Caco-2 (cell line): ENCODE data around the gene TTC39C. TPM values are rescaled to one million over a fixed set of nuclear protein-coding genes. Genes with fewer than 3 reads are reported as not detected.

Source experiments
- BruUV-seq: library from RNA; stranded (reverse); fragments of 400-500 nt; replicated peaks from 2 replicates; lab custom pipeline; 2021; lab: Mats Ljungman, UMichigan
- CTCF ChIA-PET: fragments of 300-600 bp; sonication (Branson Sonifier 250); formaldehyde crosslinking; loops from one replicate; lab custom pipeline; 2022; ENCODE audit warnings: antibody characterized with exemption; lab: Charles Lee
- POLR2A ChIA-PET: fragments of 300-600 bp; sonication (Branson Sonifier 250); formaldehyde crosslinking; loops from one replicate; lab custom pipeline; 2022; ENCODE audit warnings: antibody characterized with exemption; lab: Charles Lee
- DNase-seq, 2 experiments: peaks; one replicate each; pipeline versions ENCODE4 v3.0.0 to v3.0.0-alpha.2; 2020 to 2022
- H3K27me3 ChIP-seq: replicated peaks from 2 replicates; pipeline ENCODE4 v1.6.0; 2011; ENCODE audit warnings: low read length; ENCODE audit not compliant: control insufficient read depth, insufficient read depth
- H3K36me3 ChIP-seq: 2 replicates; pipeline ENCODE4 v1.5.1; 2011; ENCODE audit warnings: low read length; ENCODE audit not compliant: control insufficient read depth, insufficient read depth
- H3K4me1 ChIP-seq: fragments of 250-450 bp; sonication (Bioruptor Pico); 2 replicates; pipeline ENCODE4 v1.5.1; 2020; ENCODE audit warnings: mild to moderate bottlenecking
- H3K4me3 ChIP-seq: 2 replicates; pipeline ENCODE4 v1.5.1; 2011; ENCODE audit warnings: low read depth, mild to moderate bottlenecking, control low read depth, low read length
- H3K9me3 ChIP-seq: fragments of 250-450 bp; sonication (Bioruptor Pico); 2 replicates; pipeline ENCODE4 v1.5.1; 2020; ENCODE audit warnings: mild to moderate bottlenecking, moderate library complexity
- H3K27ac Mint-ChIP-seq: one replicate; pipeline ENCODE4 v1.8.0; 2022; ENCODE audit warnings: mixed read lengths; ENCODE audit not compliant: unreplicated experiment
- H3K27me3 Mint-ChIP-seq: one replicate; pipeline ENCODE4 v1.8.0; 2022; ENCODE audit warnings: mixed read lengths; ENCODE audit not compliant: insufficient read depth, unreplicated experiment
- H3K36me3 Mint-ChIP-seq: one replicate; pipeline ENCODE4 v1.8.0; 2022; ENCODE audit warnings: mild to moderate bottlenecking, mixed read lengths; ENCODE audit not compliant: insufficient read depth, unreplicated experiment
- H3K4me1 Mint-ChIP-seq: one replicate; pipeline ENCODE4 v1.8.0; 2022; ENCODE audit warnings: low read depth, mixed read lengths; ENCODE audit not compliant: unreplicated experiment
- H3K4me3 Mint-ChIP-seq: one replicate; pipeline ENCODE4 v1.8.0; 2022; ENCODE audit warnings: mild to moderate bottlenecking, moderate library complexity, mixed read lengths; ENCODE audit not compliant: unreplicated experiment
- H3K9me3 Mint-ChIP-seq: one replicate; pipeline ENCODE4 v1.8.0; 2022; ENCODE audit warnings: mixed read lengths; ENCODE audit not compliant: unreplicated experiment
- CTCF ChIP-seq, 2 experiments: fragments of 200-600 bp in 1 of 2; IDR thresholded peaks; 1 replicate in 1 of 2; 2 replicates in 1 of 2; pipeline versions ENCODE4 v1.5.1 to v1.8.0; 2011 to 2022; ENCODE audit warnings: antibody characterized with exemption in 1 of 2, control low read depth in 1 of 2, inconsistent platforms in 1 of 2, low read depth in 1 of 2, low read length in 1 of 2, mild to moderate bottlenecking in 1 of 2, moderate library complexity in 1 of 2; ENCODE audit not compliant: insufficient read depth in 1 of 2, severe bottlenecking in 1 of 2, unreplicated experiment in 1 of 2
- intact Hi-C: fragments of 100-400 bp; cut with micrococcal nuclease; formaldehyde crosslinking; loops from one replicate; pipeline ENCODE4 v1.10.0; 2022; ENCODE audit not compliant: unreplicated experiment
- total RNA-seq: library from RNA; stranded (reverse); gene quantifications from 2 replicates; pipeline ENCODE4 v1.2.3, GENCODE V29; 2022

The TTC39C gene
- total RNA-seq, 1 experiment from 2014 or later = 9.3 TPM

- intact Hi-C loops = no loop called here
- H3K27me3 ChIP-seq = no peaks in the 10 kb centered on the region
- Mint-ChIP-seq H3K9me3 (no peaks in the 10 kb centered on the region), H3K36me3 (peaks cover 4% of the 10 kb centered on the region), H3K27ac (no peak overlapping the region), H3K27me3 (no peaks in the 10 kb centered on the region), H3K4me3 (no peak overlapping the region), H3K4me1 (no peaks in the 10 kb centered on the region)
- H3K4me1 ChIP-seq = no peaks in the 10 kb centered on the region
- BruUV-seq = no TSS peak
- no peak overlapping the region for H3K4me3 ChIP-seq
- DNase-seq = no peak
- ChIA-PET CTCF (interaction anchor here (0.5 kb wide), 1 partner anchor 166 kb away, joined by 4 read pairs; no protein-coding TSS in a partner anchor), POLR2A (no interaction called here)
- H3K9me3 ChIP-seq = no peaks in the 10 kb centered on the region
- H3K36me3 ChIP-seq = no peaks in the 10 kb centered on the region
- TF ChIP-seq CTCF (IDR thresholded peaks at IDR 0.05; ENCODE audit: insufficient read depth in 1 of 2, low read depth in 1 of 2, low read length in 1 of 2, severe bottlenecking in 1 of 2, unreplicated experiment in 1 of 2) = no peak
Observed at GRCh38 chr18:24043403-24043802, 28.8 kb downstream of the TTC39C start.

- Mint-ChIP-seq H3K9me3 (no peaks in the 10 kb centered on the region), H3K36me3 (peaks cover 4% of the 10 kb centered on the region), H3K27me3 (no peaks in the 10 kb centered on the region), H3K27ac (no peak overlapping the region), H3K4me1 (peaks cover 13% of the 10 kb centered on the region), H3K4me3 (no peak overlapping the region)
- Histone ChIP-seq H3K4me3 (no peak overlapping the region), H3K27me3 (no peaks in the 10 kb centered on the region), H3K36me3 (no peaks in the 10 kb centered on the region), H3K4me1 (peaks cover 8% of the 10 kb centered on the region; the same call in 1 of the 2 replicates), H3K9me3 (no peaks in the 10 kb centered on the region)
- CTCF ChIA-PET = no interaction called here
- no peak for DNase-seq
- intact Hi-C loops = no loop called here
- no TSS peak for BruUV-seq
- TF ChIP-seq CTCF (IDR thresholded peaks at IDR 0.05; ENCODE audit: insufficient read depth in 1 of 2, low read depth in 1 of 2, low read length in 1 of 2, severe bottlenecking in 1 of 2, unreplicated experiment in 1 of 2) = no peak
- POLR2A ChIA-PET = no interaction called here
Observed at GRCh38 chr18:24048261-24048660, 33.7 kb downstream of the TTC39C start.

GRCh38 chr18:24049142-24049541 is 34.6 kb downstream of the TTC39C start:
- H3K4me1 Mint-ChIP-seq = peaks cover 13% of the 10 kb centered on the region
- no peaks in the 10 kb centered on the region for H3K9me3 Mint-ChIP-seq
- H3K4me3 ChIP-seq = no peak overlapping the region
- ChIA-PET CTCF (no interaction called here), POLR2A (no interaction called here)
- no peaks in the 10 kb centered on the region for H3K27me3 ChIP-seq
- H3K4me3 Mint-ChIP-seq = no peak overlapping the region
- no peaks in the 10 kb centered on the region for H3K9me3 ChIP-seq
- TF ChIP-seq CTCF (IDR thresholded peaks at IDR 0.05; ENCODE audit: insufficient read depth in 1 of 2, low read depth in 1 of 2, low read length in 1 of 2, severe bottlenecking in 1 of 2, unreplicated experiment in 1 of 2) = no peak
- no peaks in the 10 kb centered on the region for H3K36me3 ChIP-seq
- DNase-seq = no peak
- H3K27ac Mint-ChIP-seq = no peak overlapping the region
- intact Hi-C loops = no loop called here
- no peaks in the 10 kb centered on the region for H3K27me3 Mint-ChIP-seq
- H3K4me1 ChIP-seq = peaks cover 8% of the 10 kb centered on the region; the same call in 1 of the 2 replicates
- H3K36me3 Mint-ChIP-seq = peaks cover 4% of the 10 kb centered on the region
- BruUV-seq = no TSS peak
